ENCODE measurements around the gene FIBP.
A peak's percentile ranks its signal among the peaks of the same experiment; 100 is the strongest.

The FIBP gene

GRCh38 chr11:65887723-65888162 is 528 bp downstream of the FIBP start:
- DNase-seq, result no peak

- DNase-seq, result no peak
These were observed 1.2 kb downstream of the FIBP start for GRCh38 chr11:65886826-65887722.

- no peak for DNase-seq
These were observed 2.3 kb downstream of the FIBP start for GRCh38 chr11:65885808-65886536.

- no peak for DNase-seq
These were observed 3.0 kb downstream of the FIBP start for GRCh38 chr11:65885231-65885630.

GRCh38 chr11:65884716-65885092 is 3.6 kb downstream of the FIBP start:
- peak; percentile 48 for DNase-seq

GRCh38 chr11:65883786-65884715 is 4.2 kb downstream of the FIBP start:
- DNase-seq, result no peak

GRCh38 chr11:65883058-65883761 is 5.1 kb downstream of the FIBP start:
- DNase-seq, result no peak

- no peak for DNase-seq
These were observed 5.9 kb downstream of the FIBP start for GRCh38 chr11:65882120-65883057.

- no peak for DNase-seq
These were observed 7.3 kb downstream of the FIBP start for GRCh38 chr11:65880844-65881421.

- no peak for DNase-seq
These were observed 8.2 kb downstream of the FIBP start for GRCh38 chr11:65880027-65880426.

GRCh38 chr11:65879617-65880016 is 8.7 kb downstream of the FIBP start, which contains the start of gene CTSW:
Gene CTSW, plus strand, starts transcription at chr11:65879837. Its CDS starts 18 bp downstream, at chr11:65879855.
- DNase-seq, result no peak

GRCh38 chr11:65873318-65874156 is 14.7 kb downstream of the FIBP start:
- peak; percentile 85 for DNase-seq

GRCh38 chr11:65872586-65873317 is 15.5 kb downstream of the FIBP start, which contains the start of gene EFEMP2:
Gene EFEMP2, minus strand, starts transcription at chr11:65872800. Its CDS starts 446 bp downstream, at chr11:65872354.
- DNase-seq, result no peak

- no peak for DNase-seq
These were observed 16.3 kb downstream of the FIBP start for GRCh38 chr11:65871811-65872548.

GRCh38 chr11:65870706-65871681 is 17.3 kb downstream of the FIBP start:
- DNase-seq, result no peak

GRCh38 chr11:65870307-65870658 is 18.0 kb downstream of the FIBP start:
- no peak for DNase-seq
